Measurements from ENCODE around the gene MACROD2. TPM values are rescaled to one million over a fixed set of nuclear protein-coding genes. Genes with fewer than 3 reads are reported as not detected.
"Not testable (repeated sequence)": the region's sequence is repeated elsewhere in the genome, so short reads cannot be mapped to it uniquely, and the experiment has no call there.

MACROD2 gene
- total RNA-seq, 1 experiment from 2014 or later, result 0.12 TPM

GRCh38 chr20:14434384-14435136, 439.2 kb downstream of the MACROD2 start:
- H3K4me3 ChIP-seq, result no peak overlapping the region
- no peak overlapping the region for H3K27ac ChIP-seq
- no peak for DNase-seq
- no peaks in the 10 kb centered on the region for H3K36me3 ChIP-seq
- H3K9me3 ChIP-seq (replicated peaks), result no peaks in the 10 kb centered on the region; the same call in 1 of the 2 replicates
- H3K27me3 ChIP-seq, result no peaks in the 10 kb centered on the region
- no peaks in the 10 kb centered on the region for H3K4me1 ChIP-seq

- Histone ChIP-seq H3K4me1 (peaks cover 12% of the 10 kb centered on the region), H3K36me3 (no peaks in the 10 kb centered on the region), H3K4me3 (no peak overlapping the region), H3K27me3 (no peaks in the 10 kb centered on the region), H3K27ac (no peak overlapping the region), H3K9me3 (replicated peaks) (no peaks in the 10 kb centered on the region; the same call in 1 of the 2 replicates)
- peak; percentile 57 to 71 for DNase-seq
These were observed 445.9 kb downstream of the MACROD2 start for GRCh38 chr20:14441201-14441600.

GRCh38 chr20:14444106-14444505, 448.8 kb downstream of the MACROD2 start:
- H3K27ac ChIP-seq, result no peak overlapping the region
- no peak for DNase-seq
- no peaks in the 10 kb centered on the region; the same call in 1 of the 2 replicates for H3K9me3 ChIP-seq (replicated peaks)
- H3K27me3 ChIP-seq, result no peaks in the 10 kb centered on the region
- H3K36me3 ChIP-seq, result no peaks in the 10 kb centered on the region
- peaks cover 12% of the 10 kb centered on the region for H3K4me1 ChIP-seq
- no peak overlapping the region for H3K4me3 ChIP-seq

GRCh38 chr20:14445310-14445709, 450.0 kb downstream of the MACROD2 start:
- peaks cover 12% of the 10 kb centered on the region for H3K4me1 ChIP-seq
- H3K9me3 ChIP-seq (replicated peaks), result no peaks in the 10 kb centered on the region; the same call in 1 of the 2 replicates
- no peaks in the 10 kb centered on the region for H3K27me3 ChIP-seq
- H3K4me3 ChIP-seq, result no peak overlapping the region
- no peaks in the 10 kb centered on the region for H3K36me3 ChIP-seq
- DNase-seq, result peak in 1 of 2 experiments; percentile 12
- H3K27ac ChIP-seq, result no peak overlapping the region

GRCh38 chr20:14445902-14446301, 450.6 kb downstream of the MACROD2 start:
- Histone ChIP-seq H3K4me3 (no peak overlapping the region), H3K27ac (no peak overlapping the region), H3K9me3 (replicated peaks) (no peaks in the 10 kb centered on the region; the same call in 1 of the 2 replicates), H3K36me3 (no peaks in the 10 kb centered on the region), H3K4me1 (peaks cover 7% of the 10 kb centered on the region), H3K27me3 (no peaks in the 10 kb centered on the region)
- DNase-seq, result no peak

- H3K27ac ChIP-seq, result no peak overlapping the region
- H3K4me1 ChIP-seq, result peaks cover 3% of the 10 kb centered on the region
- no peak for DNase-seq
- H3K27me3 ChIP-seq, result no peaks in the 10 kb centered on the region
- no peaks in the 10 kb centered on the region; the same call in 1 of the 2 replicates for H3K9me3 ChIP-seq (replicated peaks)
- H3K4me3 ChIP-seq, result no peak overlapping the region
- H3K36me3 ChIP-seq, result no peaks in the 10 kb centered on the region
These were observed 451.1 kb downstream of the MACROD2 start for GRCh38 chr20:14446446-14446845.

GRCh38 chr20:14449323-14449722, 454.0 kb downstream of the MACROD2 start:
- Histone ChIP-seq H3K9me3 (replicated peaks) (no peaks in the 10 kb centered on the region; the same call in 1 of the 2 replicates), H3K4me1 (no peaks in the 10 kb centered on the region), H3K27me3 (no peaks in the 10 kb centered on the region), H3K36me3 (no peaks in the 10 kb centered on the region), H3K27ac (no peak overlapping the region), H3K4me3 (no peak overlapping the region)
- DNase-seq, result no peak

GRCh38 chr20:14450256-14450655, 454.9 kb downstream of the MACROD2 start:
- Histone ChIP-seq H3K4me1 (no peaks in the 10 kb centered on the region), H3K9me3 (replicated peaks) (no peaks in the 10 kb centered on the region; the same call in 1 of the 2 replicates), H3K4me3 (no peak overlapping the region), H3K27me3 (no peaks in the 10 kb centered on the region), H3K36me3 (no peaks in the 10 kb centered on the region), H3K27ac (no peak overlapping the region)
- DNase-seq, result no peak

GRCh38 chr20:14451458-14451857, 456.1 kb downstream of the MACROD2 start:
- Histone ChIP-seq H3K27ac (no peak overlapping the region), H3K4me3 (no peak overlapping the region), H3K36me3 (no peaks in the 10 kb centered on the region), H3K9me3 (replicated peaks) (no peaks in the 10 kb centered on the region; the same call in 1 of the 2 replicates), H3K4me1 (no peaks in the 10 kb centered on the region), H3K27me3 (no peaks in the 10 kb centered on the region)
- peak; percentile 12 to 34 for DNase-seq

- H3K9me3 ChIP-seq (replicated peaks), result no peaks in the 10 kb centered on the region
- no peak overlapping the region for H3K4me3 ChIP-seq
- 0 out of 2 replicates have a peak, but pooled peaks cover 2% of the 10 kb centered on the region for H3K36me3 ChIP-seq
- H3K27me3 ChIP-seq, result no peaks in the 10 kb centered on the region
- no peak overlapping the region for H3K27ac ChIP-seq
- DNase-seq, result no peak
- H3K4me1 ChIP-seq, result no peaks in the 10 kb centered on the region
These were observed 457.9 kb downstream of the MACROD2 start for GRCh38 chr20:14453259-14453658.

- Histone ChIP-seq H3K4me1 (no peaks in the 10 kb centered on the region), H3K4me3 (no peak overlapping the region), H3K36me3 (0 out of 2 replicates have a peak, but pooled peaks cover 2% of the 10 kb centered on the region), H3K9me3 (replicated peaks) (no peaks in the 10 kb centered on the region), H3K27me3 (no peaks in the 10 kb centered on the region), H3K27ac (no peak overlapping the region)
- no peak for DNase-seq
These were observed 459.0 kb downstream of the MACROD2 start for GRCh38 chr20:14454296-14454695.

GRCh38 chr20:14467104-14467827, 471.9 kb downstream of the MACROD2 start:
- not testable (repeated sequence) for H3K9me3 ChIP-seq (replicated peaks); H3K4me3 ChIP-seq; H3K27ac ChIP-seq; DNase-seq; H3K27me3 ChIP-seq; H3K4me1 ChIP-seq; H3K36me3 ChIP-seq

- DNase-seq, result no peak
These were observed 475.0 kb downstream of the MACROD2 start for GRCh38 chr20:14470231-14470899.

GRCh38 chr20:14470977-14471661, 475.8 kb downstream of the MACROD2 start:
- no peaks in the 10 kb centered on the region for H3K36me3 ChIP-seq
- no peaks in the 10 kb centered on the region for H3K4me1 ChIP-seq
- no peak overlapping the region for H3K4me3 ChIP-seq
- H3K9me3 ChIP-seq (replicated peaks), result no peaks in the 10 kb centered on the region
- DNase-seq, result no peak
- no peaks in the 10 kb centered on the region for H3K27me3 ChIP-seq
- no peak overlapping the region for H3K27ac ChIP-seq

More at GRCh38 chr20:14470231-14470899, 475.0 kb downstream of the MACROD2 start:
- no peaks in the 10 kb centered on the region for H3K36me3 ChIP-seq
- no peaks in the 10 kb centered on the region for H3K9me3 ChIP-seq (replicated peaks)
- no peaks in the 10 kb centered on the region for H3K27me3 ChIP-seq
- H3K4me3 ChIP-seq, result no peak overlapping the region
- H3K4me1 ChIP-seq, result no peaks in the 10 kb centered on the region
- H3K27ac ChIP-seq, result no peak overlapping the region
